ENCODE results near the gene CHID1. TPM values are rescaled to one million over a fixed set of nuclear protein-coding genes. Genes with fewer than 3 reads are reported as not detected.

The CHID1 gene
- 10 to 100 TPM; 37.4 to 55.4 (median 47.2) TPM for total RNA-seq

DNA sequence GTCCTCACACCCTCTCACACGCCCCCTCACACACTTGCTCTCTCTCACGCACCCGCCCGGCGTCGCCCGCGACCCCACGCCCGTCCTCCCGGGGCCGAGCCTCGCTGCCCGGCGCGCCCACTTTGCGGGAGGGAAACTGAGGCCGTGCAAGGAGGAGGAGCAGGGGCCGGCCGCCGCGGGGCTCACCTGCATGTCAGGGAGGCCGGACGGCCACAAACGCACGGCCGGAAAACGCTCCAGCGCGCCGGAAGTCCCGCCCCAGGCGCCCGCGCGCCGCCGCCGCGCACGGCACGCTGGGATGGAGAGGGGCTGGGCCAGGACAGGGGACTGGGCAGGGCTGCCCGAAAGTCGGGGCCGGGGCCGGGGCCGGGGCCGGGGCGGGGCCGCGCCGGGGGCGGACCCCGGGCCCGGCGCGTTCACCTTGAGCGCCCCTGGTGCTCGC lies at the start of gene CHID1:
CHID1 (minus strand) TSS at position 222 of the 442 bp plus-strand sequence. CDS start 5,994 bp downstream, outside the sequence.
- intact Hi-C loops (cut with DNase I), result no loop called here
- Histone ChIP-seq H3K4me3 (peak within 1 kb of the TSS; percentile 91 to 95 (median 94)), H3K4me1 (peaks cover 13 to 30% (median 25%) of the 10 kb centered on the region in 4 donors), H3K27ac (replicated peaks in 1 of 4) (peak within 1 kb of the TSS; percentile 92 to 95 (median 94)), H3K27me3 (no peaks in the 10 kb centered on the region), H3K36me3 (peaks cover 0 to 18% (median 2%) of the 10 kb centered on the region in 4 donors), H3K9me3 (no peaks in the 10 kb centered on the region)
- DNase-seq (ENCODE audit: extremely low spot score), result peak; percentile 94
- peak; percentile 74 to 90 for TF ChIP-seq POLR2AphosphoS5 (IDR thresholded peaks at IDR 0.05)
- no peak for TF ChIP-seq POLR2A (IDR thresholded peaks at IDR 0.05; ENCODE audit: low read depth)
- no peak for TF ChIP-seq EP300 (IDR thresholded peaks at IDR 0.05)
- TF ChIP-seq, protein P1, sequence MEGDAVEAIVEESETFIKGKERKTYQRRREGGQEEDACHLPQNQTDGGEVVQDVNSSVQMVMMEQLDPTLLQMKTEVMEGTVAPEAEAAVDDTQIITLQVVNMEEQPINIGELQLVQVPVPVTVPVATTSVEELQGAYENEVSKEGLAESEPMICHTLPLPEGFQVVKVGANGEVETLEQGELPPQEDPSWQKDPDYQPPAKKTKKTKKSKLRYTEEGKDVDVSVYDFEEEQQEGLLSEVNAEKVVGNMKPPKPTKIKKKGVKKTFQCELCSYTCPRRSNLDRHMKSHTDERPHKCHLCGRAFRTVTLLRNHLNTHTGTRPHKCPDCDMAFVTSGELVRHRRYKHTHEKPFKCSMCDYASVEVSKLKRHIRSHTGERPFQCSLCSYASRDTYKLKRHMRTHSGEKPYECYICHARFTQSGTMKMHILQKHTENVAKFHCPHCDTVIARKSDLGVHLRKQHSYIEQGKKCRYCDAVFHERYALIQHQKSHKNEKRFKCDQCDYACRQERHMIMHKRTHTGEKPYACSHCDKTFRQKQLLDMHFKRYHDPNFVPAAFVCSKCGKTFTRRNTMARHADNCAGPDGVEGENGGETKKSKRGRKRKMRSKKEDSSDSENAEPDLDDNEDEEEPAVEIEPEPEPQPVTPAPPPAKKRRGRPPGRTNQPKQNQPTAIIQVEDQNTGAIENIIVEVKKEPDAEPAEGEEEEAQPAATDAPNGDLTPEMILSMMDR (IDR thresholded peaks at IDR 0.05), result peak in 1 of 3 experiments; percentile 25
- WGBS, result 2% methylated on average over 19 of the region's 59 CpGs

DNA sequence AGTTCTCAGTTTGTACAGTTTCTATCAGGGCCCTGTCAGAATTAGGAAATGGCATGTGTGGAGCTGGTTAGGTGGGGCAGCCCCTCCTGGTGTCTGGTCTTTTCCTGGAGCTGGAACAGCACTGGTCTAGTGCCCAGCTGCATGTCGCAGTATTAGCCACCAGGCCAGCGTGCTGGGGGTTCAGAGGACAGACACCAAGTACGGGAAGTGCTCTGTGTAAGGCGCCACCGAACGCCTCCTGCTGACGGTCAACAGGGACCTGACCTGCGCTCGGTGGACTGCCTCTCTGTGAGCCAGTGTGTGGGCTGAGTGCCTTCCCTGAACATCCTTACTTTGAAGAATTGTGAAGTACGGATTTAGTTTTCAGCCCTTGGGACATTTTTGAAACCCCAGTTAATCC lies 49.0 kb upstream of the CHID1 start:
- WGBS, result 85% methylated on average over 10 of the region's 10 CpGs
- Histone ChIP-seq H3K27me3 (no peaks in the 10 kb centered on the region), H3K4me3 (no peak overlapping the region), H3K4me1 (peaks cover 0 to 27% (median 14%) of the 10 kb centered on the region in 4 donors), H3K9me3 (no peaks in the 10 kb centered on the region), H3K36me3 (peaks cover 16 to 78% (median 57%) of the 10 kb centered on the region in 4 donors), H3K27ac (replicated peaks in 1 of 4) (no peak overlapping the region)
- intact Hi-C loops (cut with DNase I), result no loop called here
- TF ChIP-seq POLR2A (IDR thresholded peaks at IDR 0.05; ENCODE audit: low read depth) (no peak), EP300 (IDR thresholded peaks at IDR 0.05) (no peak), POLR2AphosphoS5 (IDR thresholded peaks at IDR 0.05) (no peak)
- TF ChIP-seq, protein P1 (IDR thresholded peaks at IDR 0.05), result no peak
- no peak for DNase-seq (ENCODE audit: extremely low spot score)

DNA sequence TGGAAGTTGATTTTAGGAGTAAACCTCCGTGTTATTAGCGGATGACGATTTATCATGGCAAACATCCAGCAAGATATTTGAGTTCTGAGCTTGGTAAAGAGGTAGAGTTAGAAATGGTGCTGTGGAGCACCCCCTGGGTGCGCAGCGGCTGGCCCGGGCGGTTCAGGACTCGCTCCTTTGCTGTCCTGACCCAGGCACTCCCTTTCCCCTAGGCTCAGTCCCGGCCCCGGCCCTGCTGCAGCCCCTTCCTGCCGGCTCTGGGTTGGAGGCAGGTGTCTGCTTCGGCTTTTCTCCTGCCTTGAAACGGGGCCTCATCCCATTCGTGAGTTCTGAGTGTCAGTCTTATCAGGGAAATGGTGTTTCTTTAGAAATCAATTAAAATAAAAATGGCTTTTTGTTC lies 48.4 kb upstream of the CHID1 start:
- Histone ChIP-seq H3K36me3 (peaks cover 16 to 74% (median 52%) of the 10 kb centered on the region in 4 donors), H3K27me3 (no peaks in the 10 kb centered on the region), H3K4me3 (no peak overlapping the region), H3K27ac (replicated peaks in 1 of 4) (no peak overlapping the region), H3K9me3 (no peaks in the 10 kb centered on the region), H3K4me1 (peaks cover 0 to 31% (median 15%) of the 10 kb centered on the region in 4 donors)
- no peak for DNase-seq (ENCODE audit: extremely low spot score)
- TF ChIP-seq POLR2A (IDR thresholded peaks at IDR 0.05; ENCODE audit: low read depth), result no peak
- TF ChIP-seq POLR2AphosphoS5 (IDR thresholded peaks at IDR 0.05), result no peak
- TF ChIP-seq EP300 (IDR thresholded peaks at IDR 0.05), result no peak
- TF ChIP-seq, protein P1 (IDR thresholded peaks at IDR 0.05), result no peak
- intact Hi-C loops (cut with DNase I), result no loop called here
- 86% methylated on average over 14 of the region's 14 CpGs for WGBS

DNA sequence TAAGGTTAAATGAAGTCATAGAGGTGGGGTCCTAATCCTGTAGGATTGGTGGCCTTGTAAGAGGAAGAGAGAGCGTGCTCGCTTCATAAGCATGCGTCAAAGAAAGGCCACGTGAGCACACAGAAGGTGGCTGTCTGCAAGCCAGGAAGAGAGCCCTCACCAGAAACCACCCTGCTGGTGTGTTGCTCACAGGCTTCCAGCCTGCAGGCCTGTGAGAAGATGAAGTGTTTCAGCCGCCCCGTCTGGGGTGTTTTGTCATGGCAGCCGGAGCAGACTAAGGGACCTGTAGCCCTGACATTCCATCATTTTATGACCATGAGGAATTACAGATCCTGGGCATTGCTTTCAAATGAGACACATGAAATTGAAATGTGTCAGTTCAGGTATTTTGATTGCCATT lies 47.5 kb upstream of the CHID1 start:
- intact Hi-C loops (cut with DNase I), result no loop called here
- Histone ChIP-seq H3K9me3 (no peaks in the 10 kb centered on the region), H3K27me3 (no peaks in the 10 kb centered on the region), H3K27ac (replicated peaks in 1 of 4) (no peak overlapping the region), H3K36me3 (peaks cover 16 to 66% (median 43%) of the 10 kb centered on the region in 4 donors), H3K4me1 (peaks cover 0 to 40% (median 21%) of the 10 kb centered on the region in 4 donors), H3K4me3 (no peak overlapping the region)
- 89% methylated on average over 3 of the region's 7 CpGs for WGBS
- no peak for DNase-seq (ENCODE audit: extremely low spot score)
- TF ChIP-seq POLR2AphosphoS5 (IDR thresholded peaks at IDR 0.05), result no peak
- no peak for TF ChIP-seq EP300 (IDR thresholded peaks at IDR 0.05)
- no peak for TF ChIP-seq POLR2A (IDR thresholded peaks at IDR 0.05; ENCODE audit: low read depth)
- TF ChIP-seq, protein P1 (IDR thresholded peaks at IDR 0.05), result no peak

Data from esophagus muscularis mucosa (tissue), 4 donors.